Measurements from ENCODE around the gene CCDC97. TPM values are rescaled to one million over a fixed set of nuclear protein-coding genes. Genes with fewer than 3 reads are reported as not detected.

CCDC97 gene
- polyA plus RNA-seq, 1 donor from 2014 or later = 4.9 TPM

- H3K9ac ChIP-seq (ENCODE audit: low read length) = no peak overlapping the region
- no peak overlapping the region for H2AFZ ChIP-seq (ENCODE audit: low read depth, low read length)
- no peak overlapping the region for H3K4me2 ChIP-seq (ENCODE audit: low read length)
- no peaks in the 10 kb centered on the region for H3K9me2 ChIP-seq (ENCODE audit: insufficient read depth, low read length)
- no peaks in the 10 kb centered on the region for H4K20me1 ChIP-seq (ENCODE audit: insufficient read depth)
- TF ChIP-seq CTCF (IDR thresholded peaks at IDR 0.05; ENCODE audit: poor library complexity, severe bottlenecking) (no peak), SMC3 (conservative IDR thresholded peaks at IDR 0.05; ENCODE audit: poor library complexity) (no peak), REST (IDR thresholded peaks at IDR 0.05; ENCODE audit: borderline replicate concordance) (no peak), RAD21 (conservative IDR thresholded peaks at IDR 0.05) (no peak), EP300 (conservative IDR thresholded peaks at IDR 0.05; ENCODE audit: poor library complexity, severe bottlenecking) (no peak), TAF1 (IDR thresholded peaks at IDR 0.05; ENCODE audit: low read depth) (no peak), POLR2AphosphoS5 (IDR thresholded peaks at IDR 0.05) (no peak), MXI1 (conservative IDR thresholded peaks at IDR 0.05; ENCODE audit: poor library complexity, severe bottlenecking) (no peak), EZH2 (IDR thresholded peaks at IDR 0.05; ENCODE audit: borderline replicate concordance, insufficient read depth, low read length, poor library complexity, severe bottlenecking) (no peak)
- H3K27ac ChIP-seq (ENCODE audit: low read length) = no peak overlapping the region
- H3K79me2 ChIP-seq (replicated peaks; ENCODE audit: insufficient read depth, low read length) = peaks cover 2% of the 10 kb centered on the region
- H3K4me3 ChIP-seq (ENCODE audit: low read length) = no peak overlapping the region
- no peaks in the 10 kb centered on the region for H3K9me3 ChIP-seq (ENCODE audit: low read length)
- peaks cover 5% of the 10 kb centered on the region for H3F3A ChIP-seq (ENCODE audit: insufficient read depth, low read length, poor library complexity, severe bottlenecking)
- H3K36me3 ChIP-seq (ENCODE audit: insufficient read depth, low read length) = no peaks in the 10 kb centered on the region
- no peaks in the 10 kb centered on the region for H3K27me3 ChIP-seq (ENCODE audit: insufficient read depth, low read depth, low read length)
Measured at GRCh38 chr19:41359741-41360140, 49.8 kb downstream of the CCDC97 start.

- TF ChIP-seq EP300 (conservative IDR thresholded peaks at IDR 0.05; ENCODE audit: poor library complexity, severe bottlenecking) (no peak), CTCF (IDR thresholded peaks at IDR 0.05; ENCODE audit: poor library complexity, severe bottlenecking) (no peak), POLR2AphosphoS5 (IDR thresholded peaks at IDR 0.05) (no peak), SMC3 (conservative IDR thresholded peaks at IDR 0.05; ENCODE audit: poor library complexity) (no peak), REST (IDR thresholded peaks at IDR 0.05; ENCODE audit: borderline replicate concordance) (no peak), MXI1 (conservative IDR thresholded peaks at IDR 0.05; ENCODE audit: poor library complexity, severe bottlenecking) (no peak), EZH2 (IDR thresholded peaks at IDR 0.05; ENCODE audit: borderline replicate concordance, insufficient read depth, low read length, poor library complexity, severe bottlenecking) (no peak), TAF1 (IDR thresholded peaks at IDR 0.05; ENCODE audit: low read depth) (no peak), RAD21 (conservative IDR thresholded peaks at IDR 0.05) (no peak)
- Histone ChIP-seq H3K9ac (ENCODE audit: low read length) (no peak overlapping the region), H4K20me1 (ENCODE audit: insufficient read depth) (no peaks in the 10 kb centered on the region), H3K4me3 (ENCODE audit: low read length) (no peak overlapping the region), H3K27me3 (ENCODE audit: insufficient read depth, low read depth, low read length) (no peaks in the 10 kb centered on the region), H3K9me2 (ENCODE audit: insufficient read depth, low read length) (no peaks in the 10 kb centered on the region), H3K79me2 (replicated peaks; ENCODE audit: insufficient read depth, low read length) (peaks cover 22% of the 10 kb centered on the region), H3K4me2 (ENCODE audit: low read length) (no peak overlapping the region), H3F3A (ENCODE audit: insufficient read depth, low read length, poor library complexity, severe bottlenecking) (peaks cover 8% of the 10 kb centered on the region), H3K9me3 (ENCODE audit: low read length) (no peaks in the 10 kb centered on the region), H2AFZ (ENCODE audit: low read depth, low read length) (no peak overlapping the region), H3K36me3 (ENCODE audit: insufficient read depth, low read length) (no peaks in the 10 kb centered on the region), H3K27ac (ENCODE audit: low read length) (no peak overlapping the region)
Measured at GRCh38 chr19:41362143-41362847, 52.3 kb downstream of the CCDC97 start.

Measured in neural cell (in vitro differentiated cells).